HEK293 (cell line): ENCODE results near the gene DDX10.

Experiments
- CTCF ChIA-PET: fragments of 350-600 bp; formaldehyde crosslinking; extraction: SDS; loops from one replicate; lab custom pipeline; 2021; ENCODE audit warnings: antibody characterized with exemption; lab: Yijun Ruan, JAX
- POLR2A ChIA-PET: fragments of 300-600 bp; formaldehyde crosslinking; extraction: SDS; loops from one replicate; lab custom pipeline; 2020; ENCODE audit warnings: antibody characterized with exemption, inconsistent platforms; lab: Yijun Ruan, JAX
- H3K27ac ChIP-seq: fragments of 200-500 bp; sonication (Bioruptor generic); 2 replicates; pipeline ENCODE4 v1.5.1; 2014; ENCODE audit warnings: low read depth, low read length, control low read depth, inconsistent platforms; ENCODE audit errors: extremely low read depth
- H3K36me3 ChIP-seq, 2 experiments: fragments of 200-500 bp in 1 of 2; sonication (Bioruptor generic) in 1 of 2; 1 replicate in 1 of 2; 2 replicates in 1 of 2; pipeline ENCODE4 v1.5.1; 2014 to 2017; ENCODE audit warnings: inconsistent platforms in 2 of 2, low read length in 2 of 2; ENCODE audit not compliant: control insufficient read depth in 2 of 2, insufficient read depth in 1 of 2
- H3K4me1 ChIP-seq: fragments of 200-500 bp; sonication (Bioruptor generic); 2 replicates; pipeline ENCODE4 v1.5.1; 2014; ENCODE audit warnings: mild to moderate bottlenecking, low read length, inconsistent platforms; ENCODE audit not compliant: control insufficient read depth, insufficient read depth
- H3K4me3 ChIP-seq: 2 replicates; pipeline ENCODE4 v1.5.1; 2011; ENCODE audit warnings: low read depth, mild to moderate bottlenecking, control low read depth, low read length, moderate library complexity
- H3K9me3 ChIP-seq: fragments of 200-500 bp; sonication (Bioruptor generic); 2 replicates; pipeline ENCODE4 v1.5.1; 2014; ENCODE audit warnings: low read depth, low read length, inconsistent platforms; ENCODE audit not compliant: control insufficient read depth, insufficient read depth
- BCL11A ChIP-seq: fragments of 450-650 bp; formaldehyde crosslinking; IDR thresholded peaks from 2 replicates; pipeline ENCODE4 v1.5.1; 2016; ENCODE audit warnings: low read depth, missing biosample characterization, missing genetic modification characterization
- CTCF ChIP-seq: fragments of 450-650 bp; formaldehyde crosslinking; IDR thresholded peaks from 2 replicates; pipeline ENCODE4 v1.5.1; 2016; ENCODE audit warnings: missing biosample characterization, missing genetic modification characterization
- FEZF1 ChIP-seq: fragments of 450-650 bp; formaldehyde crosslinking; IDR thresholded peaks from 2 replicates; pipeline ENCODE4 v1.5.1; 2016; ENCODE audit warnings: missing biosample characterization, missing genetic modification characterization
- MEIS1 ChIP-seq: sonication (generic); formaldehyde crosslinking; IDR thresholded peaks from 2 replicates; pipeline ENCODE4 v1.8.1; 2022; ENCODE audit warnings: missing genetic modification reagents, mild to moderate bottlenecking, borderline replicate concordance
- MZF1 ChIP-seq: fragments of 450-650 bp; formaldehyde crosslinking; IDR thresholded peaks from 2 replicates; pipeline ENCODE4 v1.5.1; 2017; ENCODE audit warnings: missing biosample characterization, missing genetic modification characterization, borderline replicate concordance
- TRIM28 ChIP-seq: IDR thresholded peaks from 2 replicates; pipeline ENCODE4 v1.6.1; 2011; ENCODE audit warnings: low read length, control low read depth, borderline replicate concordance
- ZBTB21 ChIP-seq: fragments of 450-650 bp; formaldehyde crosslinking; IDR thresholded peaks from 2 replicates; pipeline ENCODE4 v1.5.1; 2017; ENCODE audit warnings: missing biosample characterization, missing genetic modification characterization
- ZBTB7A ChIP-seq: fragments of 450-650 bp; formaldehyde crosslinking; IDR thresholded peaks from 2 replicates; pipeline ENCODE4 v1.5.1; 2016; ENCODE audit warnings: low read depth, missing biosample characterization, missing genetic modification characterization
- ZEB2 ChIP-seq: fragments of 450-650 bp; formaldehyde crosslinking; IDR thresholded peaks from 2 replicates; pipeline ENCODE4 v1.5.1; 2016; ENCODE audit warnings: missing biosample characterization, missing genetic modification characterization
- ZFP69B ChIP-seq: fragments of 450-650 bp; formaldehyde crosslinking; IDR thresholded peaks from 2 replicates; pipeline ENCODE4 v1.5.1; 2016; ENCODE audit warnings: missing biosample characterization, missing genetic modification characterization
- ZNF133 ChIP-seq: fragments of 450-650 bp; formaldehyde crosslinking; IDR thresholded peaks from 2 replicates; pipeline ENCODE4 v1.5.1; 2016; ENCODE audit warnings: missing biosample characterization, missing genetic modification characterization
- ZNF23 ChIP-seq: fragments of 450-650 bp; formaldehyde crosslinking; IDR thresholded peaks from 2 replicates; pipeline ENCODE4 v1.5.1; 2016; ENCODE audit warnings: missing biosample characterization, missing genetic modification characterization, borderline replicate concordance
- ZNF239 ChIP-seq: fragments of 450-650 bp; formaldehyde crosslinking; IDR thresholded peaks from 2 replicates; pipeline ENCODE4 v1.5.1; 2016; ENCODE audit warnings: missing biosample characterization, missing genetic modification characterization
- ZNF292 ChIP-seq: fragments of 450-650 bp; formaldehyde crosslinking; IDR thresholded peaks from 2 replicates; pipeline ENCODE4 v1.5.1; 2016; ENCODE audit warnings: low read depth, missing biosample characterization, missing genetic modification characterization, borderline replicate concordance
- ZNF324 ChIP-seq: fragments of 450-650 bp; formaldehyde crosslinking; IDR thresholded peaks from 2 replicates; pipeline ENCODE4 v1.5.1; 2016; ENCODE audit warnings: missing biosample characterization, missing genetic modification characterization
- ZNF366 ChIP-seq: fragments of 450-650 bp; formaldehyde crosslinking; conservative IDR thresholded peaks from 2 replicates; pipeline ENCODE4 v1.5.1; 2016; ENCODE audit warnings: missing biosample characterization, missing genetic modification characterization
- ZNF404 ChIP-seq: fragments of 450-650 bp; formaldehyde crosslinking; IDR thresholded peaks from 2 replicates; pipeline ENCODE4 v1.5.1; 2017; ENCODE audit warnings: missing biosample characterization, missing genetic modification characterization
- ZNF530 ChIP-seq: fragments of 450-650 bp; formaldehyde crosslinking; IDR thresholded peaks from 2 replicates; pipeline ENCODE4 v1.5.1; 2016; ENCODE audit warnings: low read depth, missing biosample characterization, missing genetic modification characterization
- ZNF548 ChIP-seq: fragments of 450-650 bp; formaldehyde crosslinking; IDR thresholded peaks from 2 replicates; pipeline ENCODE4 v1.5.1; 2016; ENCODE audit warnings: missing biosample characterization, missing genetic modification characterization
- ZNF549 ChIP-seq: fragments of 450-650 bp; IDR thresholded peaks from 2 replicates; pipeline ENCODE4 v1.5.1; 2018; ENCODE audit warnings: missing biosample characterization, missing genetic modification characterization, mild to moderate bottlenecking, inconsistent platforms, moderate library complexity
- ZNF610 ChIP-seq: fragments of 450-650 bp; formaldehyde crosslinking; IDR thresholded peaks from 2 replicates; pipeline ENCODE4 v1.5.1; 2016; ENCODE audit warnings: missing biosample characterization, missing genetic modification characterization, borderline replicate concordance
- ZNF629 ChIP-seq: fragments of 450-650 bp; formaldehyde crosslinking; IDR thresholded peaks from 2 replicates; pipeline ENCODE4 v1.5.1; 2017; ENCODE audit warnings: missing biosample characterization, missing genetic modification characterization
- ZNF654 ChIP-seq: fragments of 450-650 bp; formaldehyde crosslinking; IDR thresholded peaks from 2 replicates; pipeline ENCODE4 v1.5.1; 2016; ENCODE audit warnings: low read depth, missing biosample characterization, missing genetic modification characterization
- ZNF670 ChIP-seq: fragments of 450-650 bp; formaldehyde crosslinking; IDR thresholded peaks from 2 replicates; pipeline ENCODE4 v1.5.1; 2016; ENCODE audit warnings: missing biosample characterization, missing genetic modification characterization, low read depth
- ZNF776 ChIP-seq: fragments of 450-650 bp; formaldehyde crosslinking; IDR thresholded peaks from 2 replicates; pipeline ENCODE4 v1.5.0; 2017; ENCODE audit warnings: missing biosample characterization, missing genetic modification characterization, borderline replicate concordance
- ZSCAN16 ChIP-seq: fragments of 450-650 bp; formaldehyde crosslinking; IDR thresholded peaks from 2 replicates; pipeline ENCODE4 v1.5.1; 2016; ENCODE audit warnings: missing biosample characterization, missing genetic modification characterization
- ZSCAN23 ChIP-seq: fragments of 450-650 bp; formaldehyde crosslinking; IDR thresholded peaks from 2 replicates; pipeline ENCODE4 v1.5.1; 2016; ENCODE audit warnings: missing biosample characterization, missing genetic modification characterization
- ZXDB ChIP-seq: fragments of 450-650 bp; formaldehyde crosslinking; IDR thresholded peaks from 2 replicates; pipeline ENCODE4 v1.5.1; 2016; ENCODE audit warnings: missing biosample characterization, missing genetic modification characterization
- TF ChIP-seq, protein P1 (sequence below): fragments of 450-650 bp; formaldehyde crosslinking; IDR thresholded peaks from 2 replicates; pipeline ENCODE4 v1.5.1; 2016; ENCODE audit warnings: missing biosample characterization, missing genetic modification characterization
- TF ChIP-seq, protein P2 (sequence below): fragments of 450-650 bp; formaldehyde crosslinking; optimal IDR thresholded peaks from 2 replicates; pipeline ENCODE3; 2016; ENCODE audit warnings: missing biosample characterization, mild to moderate bottlenecking, missing genetic modification characterization

DDX10 gene

GRCh38 chr11:108975026-108975425 lies 310.2 kb downstream of the DDX10 start:
- Histone ChIP-seq H3K36me3 (no peaks in the 10 kb centered on the region), H3K9me3 (no peaks in the 10 kb centered on the region), H3K27ac (no peak overlapping the region), H3K4me1 (no peaks in the 10 kb centered on the region), H3K4me3 (no peak overlapping the region)
- POLR2A ChIA-PET = no interaction called here
- no peak for TF ChIP-seq ZNF530 (tag by site-specific recombination)
- TF ChIP-seq ZNF239 (tag by site-specific recombination) = no peak
- no peak for TF ChIP-seq TRIM28
- no peak for TF ChIP-seq ZNF133 (tag by site-specific recombination)
- no peak for TF ChIP-seq BCL11A (tag by site-specific recombination)
- TF ChIP-seq ZNF670 (tag by site-specific recombination) = no peak
- TF ChIP-seq ZFP69B (tag by site-specific recombination) = no peak
- TF ChIP-seq ZNF324 (tag by site-specific recombination) = no peak
- TF ChIP-seq ZNF610 (tag by site-specific recombination) = no peak
- TF ChIP-seq ZNF629 (tag by site-specific recombination) = no peak
- CTCF ChIA-PET = interaction anchor here (0.6 kb wide), 1 partner anchor 280 kb away, joined by 7 read pairs; no protein-coding TSS in a partner anchor

DNA sequence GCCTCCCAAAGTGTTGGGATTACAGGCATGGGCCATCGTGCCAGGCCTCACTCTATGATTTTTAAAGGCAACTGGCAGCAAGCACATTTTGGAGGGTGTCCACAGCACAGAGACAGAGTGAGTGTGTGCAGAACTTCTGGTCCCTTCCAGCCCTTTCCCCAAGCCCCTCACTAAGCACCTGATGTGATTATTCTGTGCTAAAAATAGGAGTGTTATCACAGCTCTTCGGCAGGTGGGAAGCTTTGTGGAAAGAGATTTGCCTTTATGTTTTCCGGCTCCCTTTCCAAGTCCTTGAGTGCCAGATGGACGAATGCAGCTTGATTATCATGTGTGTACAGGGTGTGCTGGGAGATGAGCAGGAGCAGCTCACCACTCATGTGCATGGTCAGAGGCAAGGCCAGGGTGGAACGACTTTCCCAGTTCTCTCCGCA lies 310.8 kb downstream of the DDX10 start:
- no peaks in the 10 kb centered on the region for H3K9me3 ChIP-seq
- no peaks in the 10 kb centered on the region for H3K4me1 ChIP-seq
- ChIA-PET POLR2A (no interaction called here), CTCF (no interaction called here)
- H3K27ac ChIP-seq = no peak overlapping the region
- no peaks in the 10 kb centered on the region for H3K36me3 ChIP-seq
- no peak overlapping the region for H3K4me3 ChIP-seq
- TF ChIP-seq ZSCAN16 (tag by site-specific recombination) (no peak), FEZF1 (tag by site-specific recombination) (no peak), ZNF23 (tag by site-specific recombination) (no peak), ZBTB21 (tag by site-specific recombination) (no peak), ZNF404 (tag by site-specific recombination) (no peak), ZNF292 (no peak), ZNF654 (tag by site-specific recombination) (no peak), ZXDB (tag by site-specific recombination) (no peak), MZF1 (tag by site-specific recombination) (no peak), ZNF548 (tag by site-specific recombination) (no peak), ZBTB7A (tag by site-specific recombination) (no peak), ZSCAN23 (tag by site-specific recombination) (no peak), ZEB2 (tag by site-specific recombination) (no peak), CTCF (no peak), ZNF366 (tag by site-specific recombination) (no peak), ZNF549 (tag by site-specific recombination) (no peak), MEIS1 (CRISPR knock-in tag) (no peak), ZNF776 (no peak)
- TF ChIP-seq, protein P1, sequence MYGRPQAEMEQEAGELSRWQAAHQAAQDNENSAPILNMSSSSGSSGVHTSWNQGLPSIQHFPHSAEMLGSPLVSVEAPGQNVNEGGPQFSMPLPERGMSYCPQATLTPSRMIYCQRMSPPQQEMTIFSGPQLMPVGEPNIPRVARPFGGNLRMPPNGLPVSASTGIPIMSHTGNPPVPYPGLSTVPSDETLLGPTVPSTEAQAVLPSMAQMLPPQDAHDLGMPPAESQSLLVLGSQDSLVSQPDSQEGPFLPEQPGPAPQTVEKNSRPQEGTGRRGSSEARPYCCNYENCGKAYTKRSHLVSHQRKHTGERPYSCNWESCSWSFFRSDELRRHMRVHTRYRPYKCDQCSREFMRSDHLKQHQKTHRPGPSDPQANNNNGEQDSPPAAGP = no peak
- TF ChIP-seq, protein P2, sequence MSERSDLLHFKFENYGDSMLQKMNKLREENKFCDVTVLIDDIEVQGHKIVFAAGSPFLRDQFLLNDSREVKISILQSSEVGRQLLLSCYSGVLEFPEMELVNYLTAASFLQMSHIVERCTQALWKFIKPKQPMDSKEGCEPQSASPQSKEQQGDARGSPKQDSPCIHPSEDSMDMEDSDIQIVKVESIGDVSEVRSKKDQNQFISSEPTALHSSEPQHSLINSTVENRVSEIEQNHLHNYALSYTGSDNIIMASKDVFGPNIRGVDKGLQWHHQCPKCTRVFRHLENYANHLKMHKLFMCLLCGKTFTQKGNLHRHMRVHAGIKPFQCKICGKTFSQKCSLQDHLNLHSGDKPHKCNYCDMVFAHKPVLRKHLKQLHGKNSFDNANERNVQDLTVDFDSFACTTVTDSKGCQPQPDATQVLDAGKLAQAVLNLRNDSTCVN (tag by site-specific recombination) = no peak
